Vagina (tissue), 2 donors: ENCODE results near the gene SLC17A7.

Experiments
- CTCF ChIP-seq, 3 experiments: fragments of 450-650 bp in 2 of 3; fragments of 200-600 bp in 1 of 3; sonication (generic) in 1 of 3; IDR thresholded peaks; one replicate each; pipeline ENCODE4 v1.5.1; 2017 to 2019; ENCODE audit warnings: antibody characterized with exemption in 3 of 3, mild to moderate bottlenecking in 2 of 3, moderate library complexity in 2 of 3
- POLR2A ChIP-seq, 2 donors: fragments of 450-650 bp; IDR thresholded peaks; one replicate each; pipeline ENCODE4 v1.6.1; 2017; ENCODE audit warnings: antibody characterized with exemption in 2 of 2, mild to moderate bottlenecking in 2 of 2, moderate library complexity in 2 of 2
- POLR2AphosphoS5 ChIP-seq, 2 donors: sonication (generic); formaldehyde crosslinking; IDR thresholded peaks; one replicate each; pipeline ENCODE4 v1.9.0; 2017; ENCODE audit warnings: antibody characterized with exemption in 2 of 2, mild to moderate bottlenecking in 2 of 2, low read depth in 1 of 2; ENCODE audit not compliant: insufficient read depth in 1 of 2

GRCh38 chr19:49437231-49437630 lies 4.1 kb downstream of the SLC17A7 start:
- TF ChIP-seq CTCF (IDR thresholded peaks at IDR 0.05) (no peak), POLR2AphosphoS5 (IDR thresholded peaks at IDR 0.05; ENCODE audit: insufficient read depth in 1 of 2, low read depth in 1 of 2) (no peak), POLR2A (IDR thresholded peaks at IDR 0.05) (no peak)
